ENCODE data around the gene STAT4.

Gene STAT4

GRCh38 chr2:191190861-191191552 lies 40.2 kb upstream of the STAT4 start:
- in situ Hi-C loops (cut with HindIII; ENCODE audit: low pct_ligation_motif_present, low sequenced_read_pairs), result no loop called here
- H3K27me3 ChIP-seq (replicated peaks), result no peaks in the 10 kb centered on the region
- no peak for TF ChIP-seq CTCF (IDR thresholded peaks at IDR 0.05; ENCODE audit: low read depth, low read length, missing control alignments)
- no peak overlapping the region for H3K27ac ChIP-seq
- DNase-seq, result no peak
- no peaks in the 10 kb centered on the region for H3K36me3 ChIP-seq (replicated peaks)
- no peak overlapping the region for H3K4me3 ChIP-seq (ENCODE audit: low read depth, low read length)

GRCh38 chr2:191190435-191190834 lies 39.6 kb upstream of the STAT4 start:
- no peak overlapping the region for H3K27ac ChIP-seq
- no peak for DNase-seq
- no peak overlapping the region for H3K4me3 ChIP-seq (ENCODE audit: low read depth, low read length)
- H3K27me3 ChIP-seq (replicated peaks), result no peaks in the 10 kb centered on the region
- in situ Hi-C loops (cut with HindIII; ENCODE audit: low pct_ligation_motif_present, low sequenced_read_pairs), result no loop called here
- no peak for TF ChIP-seq CTCF (IDR thresholded peaks at IDR 0.05; ENCODE audit: low read depth, low read length, missing control alignments)
- H3K36me3 ChIP-seq (replicated peaks), result no peaks in the 10 kb centered on the region

- H3K27ac ChIP-seq, result no peak overlapping the region
- DNase-seq, result no peak
- H3K4me3 ChIP-seq (ENCODE audit: low read depth, low read length), result no peak overlapping the region
- in situ Hi-C loops (cut with HindIII; ENCODE audit: low pct_ligation_motif_present, low sequenced_read_pairs), result no loop called here
- TF ChIP-seq CTCF (IDR thresholded peaks at IDR 0.05; ENCODE audit: low read depth, low read length, missing control alignments), result no peak
- H3K36me3 ChIP-seq (replicated peaks), result no peaks in the 10 kb centered on the region
- no peaks in the 10 kb centered on the region for H3K27me3 ChIP-seq (replicated peaks)
Measured at GRCh38 chr2:191189112-191189635, 38.4 kb upstream of the STAT4 start.

GRCh38 chr2:191188550-191189093 lies 37.8 kb upstream of the STAT4 start:
- Histone ChIP-seq H3K4me3 (ENCODE audit: low read depth, low read length) (no peak overlapping the region), H3K27me3 (replicated peaks) (no peaks in the 10 kb centered on the region), H3K27ac (no peak overlapping the region), H3K36me3 (replicated peaks) (no peaks in the 10 kb centered on the region)
- in situ Hi-C loops (cut with HindIII; ENCODE audit: low pct_ligation_motif_present, low sequenced_read_pairs), result no loop called here
- DNase-seq, result no peak
- no peak for TF ChIP-seq CTCF (IDR thresholded peaks at IDR 0.05; ENCODE audit: low read depth, low read length, missing control alignments)

GRCh38 chr2:191187105-191187829 lies 36.5 kb upstream of the STAT4 start:
- Histone ChIP-seq H3K27ac (no peak overlapping the region), H3K36me3 (replicated peaks) (no peaks in the 10 kb centered on the region), H3K4me3 (ENCODE audit: low read depth, low read length) (no peak overlapping the region), H3K27me3 (replicated peaks) (no peaks in the 10 kb centered on the region)
- TF ChIP-seq CTCF (IDR thresholded peaks at IDR 0.05; ENCODE audit: low read depth, low read length, missing control alignments), result no peak
- in situ Hi-C loops (cut with HindIII; ENCODE audit: low pct_ligation_motif_present, low sequenced_read_pairs), result no loop called here
- DNase-seq, result no peak
